Hepatocyte (in vitro differentiated cells): ENCODE measurements around the gene MFAP3L. TPM values are rescaled to one million over a fixed set of nuclear protein-coding genes. Genes with fewer than 3 reads are reported as not detected.

Experiments used
- DNase-seq: peaks from one replicate; pipeline ENCODE4 v3.0.0-alpha.2; 2016; ENCODE audit warnings: low spot score
- H2AFZ ChIP-seq: fragments of 200-600 bp; sonication (generic); 2 replicates; pipeline ENCODE4 v1.6.0; 2016; ENCODE audit warnings: antibody characterized with exemption, mild to moderate bottlenecking
- H3K27ac ChIP-seq: fragments of 200-600 bp; sonication (generic); 2 replicates; pipeline ENCODE4 v1.5.1; 2016; ENCODE audit warnings: mild to moderate bottlenecking
- H3K27me3 ChIP-seq: fragments of 200-600 bp; sonication (generic); 2 replicates; pipeline ENCODE4 v1.6.1; 2016
- H3K36me3 ChIP-seq: fragments of 200-600 bp; sonication (generic); replicated peaks from 2 replicates; pipeline ENCODE4 v1.5.1; 2016; ENCODE audit warnings: low read depth; ENCODE audit not compliant: insufficient read depth
- H3K4me1 ChIP-seq: fragments of 200-600 bp; sonication (generic); 2 replicates; pipeline ENCODE4 v1.5.1; 2016; ENCODE audit warnings: mild to moderate bottlenecking, moderate library complexity; ENCODE audit not compliant: insufficient read depth
- H3K4me2 ChIP-seq: fragments of 200-600 bp; sonication (generic); 2 replicates; pipeline ENCODE4 v1.6.0; 2016
- H3K4me3 ChIP-seq: fragments of 200-600 bp; sonication (generic); 2 replicates; pipeline ENCODE4 v1.5.1; 2016; ENCODE audit warnings: mild to moderate bottlenecking
- H3K79me2 ChIP-seq: fragments of 200-600 bp; sonication (generic); 2 replicates; pipeline ENCODE4 v1.6.0; 2017; ENCODE audit warnings: mild to moderate bottlenecking
- H3K9me2 ChIP-seq: fragments of 200-600 bp; sonication (generic); replicated peaks from 2 replicates; pipeline ENCODE4 v1.6.0; 2017; ENCODE audit warnings: mild to moderate bottlenecking; ENCODE audit not compliant: insufficient read depth
- H3K9me3 ChIP-seq: fragments of 200-600 bp; sonication (generic); 2 replicates; pipeline ENCODE4 v1.5.1; 2016; ENCODE audit warnings: low read depth, mild to moderate bottlenecking
- H4K20me1 ChIP-seq: fragments of 200-600 bp; sonication (generic); 2 replicates; pipeline ENCODE4 v1.6.0; 2016; ENCODE audit warnings: mild to moderate bottlenecking; ENCODE audit not compliant: insufficient read depth, poor library complexity, severe bottlenecking
- CTCF ChIP-seq: fragments of 200-600 bp; sonication (generic); IDR thresholded peaks from 2 replicates; pipeline ENCODE4 v1.5.1; 2016; ENCODE audit warnings: antibody characterized with exemption, mild to moderate bottlenecking; ENCODE audit not compliant: poor library complexity
- EZH2 ChIP-seq: fragments of 200-600 bp; sonication (generic); IDR thresholded peaks from 2 replicates; pipeline ENCODE4 v1.6.1; 2016; ENCODE audit warnings: antibody characterized with exemption, mild to moderate bottlenecking, borderline replicate concordance
- EZH2phosphoT487 ChIP-seq: fragments of 200-600 bp; sonication (generic); IDR thresholded peaks from one replicate; pipeline ENCODE4 v1.6.1; 2018; ENCODE audit warnings: antibody characterized with exemption, mild to moderate bottlenecking, low read depth, moderate library complexity; ENCODE audit not compliant: unreplicated experiment, severe bottlenecking
- WGBS: methylation state at CpG from one replicate; pipeline ENCODE4 v1.1.6; 2016; ENCODE audit warnings: low lambda C conversion rate; ENCODE audit errors: missing lambda C conversion rate; 5-methylcytosine and 5-hydroxymethylcytosine counted together
- polyA plus RNA-seq: library from polyadenylated mRNA; unstranded; fragments of >200 nt; fragmentation: Nextera tagmentation; extraction: Ambion mirVana; gene quantifications from 2 replicates; pipeline ENCODE4 v1.2.1, GENCODE V29; 2016
- total RNA-seq: library from RNA; depleted of rRNA; stranded (reverse); fragments of >200 nt; gene quantifications from 2 replicates; pipeline ENCODE4 v1.2.3, GENCODE V29; 2014

The MFAP3L gene
- total and polyA plus RNA-seq, 2 experiments from 2014 or later = 2.9 to 11.4 TPM

- no peak overlapping the region for H2AFZ ChIP-seq
- no peaks in the 10 kb centered on the region for H4K20me1 ChIP-seq
- no peaks in the 10 kb centered on the region for H3K9me3 ChIP-seq
- no peaks in the 10 kb centered on the region for H3K9me2 ChIP-seq
- TF ChIP-seq EZH2phosphoT487 (no peak), EZH2 (no peak), CTCF (no peak)
- no peak overlapping the region for H3K4me2 ChIP-seq
- no peak overlapping the region for H3K27ac ChIP-seq
- 77% methylated on average over 4 of the region's 4 CpGs for WGBS
- no peaks in the 10 kb centered on the region for H3K79me2 ChIP-seq
- H3K4me1 ChIP-seq = no peaks in the 10 kb centered on the region
- no peak for DNase-seq
- no peaks in the 10 kb centered on the region for H3K36me3 ChIP-seq
- no peaks in the 10 kb centered on the region for H3K27me3 ChIP-seq
- no peak overlapping the region for H3K4me3 ChIP-seq
Observed at GRCh38 chr4:170038769-170039168, 12.6 kb upstream of the MFAP3L start.

DNA sequence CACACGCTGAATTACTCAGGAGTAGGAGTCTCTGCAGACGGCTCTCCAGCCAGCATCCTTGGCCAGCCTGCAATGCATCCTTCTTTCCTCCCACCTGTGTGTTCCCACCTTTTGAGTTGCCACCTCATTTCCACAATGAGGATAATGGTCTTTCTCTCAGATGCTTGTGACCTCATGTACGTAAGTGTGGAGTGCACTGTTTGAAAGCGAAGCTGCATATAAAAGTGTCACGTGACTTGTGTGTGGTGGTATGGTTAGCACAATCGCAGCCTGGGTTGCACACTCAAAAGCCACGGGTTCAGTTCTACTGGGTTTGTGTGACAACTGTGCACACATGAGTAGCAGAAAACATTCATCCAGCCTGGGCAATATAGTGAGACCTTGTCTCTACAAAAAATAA is 12.0 kb upstream of the MFAP3L start:
- Histone ChIP-seq H3K79me2 (no peaks in the 10 kb centered on the region), H3K4me1 (no peaks in the 10 kb centered on the region), H3K36me3 (no peaks in the 10 kb centered on the region), H2AFZ (no peak overlapping the region), H3K27me3 (no peaks in the 10 kb centered on the region), H3K4me3 (no peak overlapping the region), H3K27ac (no peak overlapping the region), H3K4me2 (no peak overlapping the region), H3K9me3 (no peaks in the 10 kb centered on the region), H4K20me1 (no peaks in the 10 kb centered on the region), H3K9me2 (no peaks in the 10 kb centered on the region)
- no peak for DNase-seq
- TF ChIP-seq EZH2phosphoT487 (no peak), EZH2 (no peak), CTCF (no peak)
- 94% methylated on average over 7 of the region's 7 CpGs for WGBS

DNA sequence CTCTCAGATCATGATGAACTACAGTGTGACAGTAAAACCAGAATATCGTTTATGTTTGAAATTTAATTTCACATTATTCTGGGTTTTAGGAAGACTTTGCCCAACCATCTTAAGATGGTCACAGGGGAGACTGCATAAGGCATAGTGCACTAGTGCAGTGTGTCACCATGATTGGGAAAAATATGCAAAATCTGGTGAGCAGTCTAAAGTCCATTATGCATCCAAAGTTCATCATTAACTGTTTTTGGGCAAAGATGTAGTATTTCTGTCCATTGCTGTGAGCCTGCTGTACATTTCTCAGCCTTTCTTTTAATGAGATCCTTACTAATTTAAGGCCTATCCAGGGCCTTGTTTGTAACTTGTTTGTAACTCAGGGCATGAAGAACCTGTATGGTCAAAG is 11.3 kb upstream of the MFAP3L start:
- no peaks in the 10 kb centered on the region for H3K4me1 ChIP-seq
- H3K27me3 ChIP-seq = no peaks in the 10 kb centered on the region
- H3K9me3 ChIP-seq = no peaks in the 10 kb centered on the region
- H2AFZ ChIP-seq = no peak overlapping the region
- no peak for TF ChIP-seq EZH2
- TF ChIP-seq CTCF = no peak
- TF ChIP-seq EZH2phosphoT487 = no peak
- H4K20me1 ChIP-seq = no peaks in the 10 kb centered on the region
- no peaks in the 10 kb centered on the region for H3K79me2 ChIP-seq
- no peak overlapping the region for H3K4me3 ChIP-seq
- H3K4me2 ChIP-seq = no peak overlapping the region
- WGBS = 95% methylated on average over 1 of the region's 1 CpG
- H3K36me3 ChIP-seq = no peaks in the 10 kb centered on the region
- H3K27ac ChIP-seq = no peak overlapping the region
- DNase-seq = no peak
- H3K9me2 ChIP-seq = no peaks in the 10 kb centered on the region

GRCh38 chr4:170035845-170036244 is 9.7 kb upstream of the MFAP3L start:
- H3K9me3 ChIP-seq = no peaks in the 10 kb centered on the region
- no peak overlapping the region for H3K4me2 ChIP-seq
- 82% methylated on average over 3 of the region's 3 CpGs for WGBS
- H3K9me2 ChIP-seq = no peaks in the 10 kb centered on the region
- no peaks in the 10 kb centered on the region for H3K4me1 ChIP-seq
- no peak for TF ChIP-seq EZH2
- no peak for TF ChIP-seq EZH2phosphoT487
- TF ChIP-seq CTCF = no peak
- H4K20me1 ChIP-seq = no peaks in the 10 kb centered on the region
- DNase-seq = no peak
- H3K4me3 ChIP-seq = no peak overlapping the region
- no peak overlapping the region for H3K27ac ChIP-seq
- no peak overlapping the region for H2AFZ ChIP-seq
- no peaks in the 10 kb centered on the region for H3K79me2 ChIP-seq
- H3K36me3 ChIP-seq = no peaks in the 10 kb centered on the region
- H3K27me3 ChIP-seq = no peaks in the 10 kb centered on the region
